Choroid plexus epithelial cell (primary cell): ENCODE data around the gene GPR31.
A peak's percentile ranks its signal among the peaks of the same experiment; 100 is the strongest.

Source experiments
- DNase-seq: peaks from one replicate; pipeline ENCODE4 v3.0.0-alpha.2; 2010; ENCODE audit warnings: low read depth
- H3K4me3 ChIP-seq: 2 replicates; pipeline ENCODE4 v1.5.1; 2011; ENCODE audit warnings: low read depth, mild to moderate bottlenecking, control low read depth, low read length, moderate library complexity
- CTCF ChIP-seq: conservative IDR thresholded peaks from 2 replicates; pipeline ENCODE4 v1.5.1; 2011; ENCODE audit warnings: low read depth, mild to moderate bottlenecking, control low read depth, inconsistent platforms, low read length, moderate library complexity

GPR31 gene

DNA sequence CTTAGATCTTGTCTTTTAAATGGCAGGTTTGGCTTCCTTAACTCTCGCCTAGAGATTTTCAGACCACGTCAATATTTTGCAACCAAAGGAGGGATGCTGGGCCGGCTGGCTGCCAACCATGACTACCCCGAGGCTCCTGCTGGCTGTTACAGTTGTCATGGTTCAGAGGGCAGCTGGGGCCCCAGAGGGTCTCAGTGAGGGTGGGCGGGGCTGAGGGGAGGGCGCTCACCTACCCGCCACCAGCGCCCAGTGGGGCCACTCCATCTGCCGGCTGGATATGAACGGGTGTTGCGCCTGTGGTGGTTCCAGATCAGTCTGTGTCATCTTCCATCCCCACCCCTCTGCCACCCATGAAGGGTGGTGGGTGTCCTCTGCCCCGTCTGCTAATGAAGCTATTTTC, 12.3 kb downstream of the GPR31 start:
- no peak overlapping the region for H3K4me3 ChIP-seq
- no peak for DNase-seq
- TF ChIP-seq CTCF: no peak

GRCh38 chr6:167143041-167143440, 14.7 kb downstream of the GPR31 start:
- H3K4me3 ChIP-seq: no peak overlapping the region
- no peak for TF ChIP-seq CTCF
- DNase-seq: no peak

- no peak for TF ChIP-seq CTCF
- no peak overlapping the region for H3K4me3 ChIP-seq
- DNase-seq: no peak
Observed at GRCh38 chr6:167142433-167142761, 15.4 kb downstream of the GPR31 start.

- peak; percentile 44 for DNase-seq
- TF ChIP-seq CTCF: peak; percentile 81
- no peak overlapping the region for H3K4me3 ChIP-seq
Observed at GRCh38 chr6:167141667-167142432, 15.9 kb downstream of the GPR31 start.

DNA sequence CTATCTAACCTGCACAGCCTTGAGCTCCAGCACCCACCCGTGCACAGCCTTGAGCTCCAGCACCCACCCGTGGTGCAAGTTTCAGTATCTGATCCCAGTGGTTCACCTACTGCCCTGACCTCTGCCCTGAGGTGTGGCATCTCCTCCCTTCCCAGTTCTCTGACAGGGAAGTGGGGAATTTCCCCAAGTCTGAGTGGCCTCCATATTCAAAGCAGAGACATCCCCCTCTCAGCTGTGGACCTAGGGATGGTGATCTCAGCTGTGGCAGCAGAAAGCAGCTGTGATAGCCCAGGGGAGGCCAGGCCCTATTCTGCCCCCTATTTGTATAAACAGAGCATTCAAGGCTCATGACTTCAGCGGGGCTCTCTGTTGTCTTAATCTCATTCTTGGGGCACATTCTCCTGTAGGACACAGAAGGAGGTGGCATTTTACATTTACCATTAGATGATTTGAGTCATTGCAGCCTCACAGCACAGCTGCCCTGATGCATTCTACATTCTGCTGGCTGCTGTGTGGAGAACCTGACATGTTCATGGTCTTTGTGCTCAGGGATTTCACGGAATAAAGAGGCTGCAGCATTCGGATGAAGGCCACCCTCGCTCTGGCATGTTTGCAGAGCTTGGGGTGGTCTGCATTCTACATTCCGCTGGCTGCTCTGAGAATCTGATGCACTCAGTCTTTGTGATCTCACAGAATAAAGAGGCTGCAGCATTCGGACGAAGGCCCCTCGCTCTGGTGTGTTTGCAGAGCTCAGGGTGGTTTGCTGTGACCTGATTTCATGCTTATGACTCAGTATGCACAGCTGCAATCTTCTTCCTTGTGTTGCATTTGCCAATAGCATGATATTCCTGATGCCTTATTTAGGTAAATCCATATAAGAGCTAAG, 16.9 kb downstream of the GPR31 start:
- no peak for TF ChIP-seq CTCF
- H3K4me3 ChIP-seq: no peak overlapping the region
- DNase-seq: peak; percentile 4

DNA sequence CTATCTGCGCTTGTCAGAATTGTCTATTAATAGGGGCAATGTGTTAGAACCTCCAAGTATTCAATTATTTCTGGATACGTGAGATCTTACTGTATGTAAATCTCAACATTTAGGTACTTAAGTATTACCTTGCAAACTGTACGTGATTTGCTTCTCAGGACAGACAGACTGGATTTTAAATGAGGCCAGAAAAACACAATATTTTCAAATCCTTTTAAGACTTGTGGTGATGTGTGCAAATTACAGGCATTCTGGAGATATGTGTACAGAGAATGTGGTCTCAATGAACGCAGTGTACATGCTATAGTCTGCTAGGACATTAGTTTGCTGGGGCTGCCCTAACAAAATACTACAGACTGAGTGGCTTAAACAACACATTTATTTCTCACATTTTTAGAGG, 18.0 kb downstream of the GPR31 start:
- H3K4me3 ChIP-seq: no peak overlapping the region
- no peak for DNase-seq
- no peak for TF ChIP-seq CTCF
